ENCODE results near the gene JMY.
"Not testable (repeated sequence)": the region's sequence is repeated elsewhere in the genome, so short reads cannot be mapped to it uniquely, and the experiment has no call there.

The JMY gene

GRCh38 chr5:79236970-79237739 is 1.2 kb downstream of the JMY start:
- DNase-seq = peak; percentile 46 to 56

DNA sequence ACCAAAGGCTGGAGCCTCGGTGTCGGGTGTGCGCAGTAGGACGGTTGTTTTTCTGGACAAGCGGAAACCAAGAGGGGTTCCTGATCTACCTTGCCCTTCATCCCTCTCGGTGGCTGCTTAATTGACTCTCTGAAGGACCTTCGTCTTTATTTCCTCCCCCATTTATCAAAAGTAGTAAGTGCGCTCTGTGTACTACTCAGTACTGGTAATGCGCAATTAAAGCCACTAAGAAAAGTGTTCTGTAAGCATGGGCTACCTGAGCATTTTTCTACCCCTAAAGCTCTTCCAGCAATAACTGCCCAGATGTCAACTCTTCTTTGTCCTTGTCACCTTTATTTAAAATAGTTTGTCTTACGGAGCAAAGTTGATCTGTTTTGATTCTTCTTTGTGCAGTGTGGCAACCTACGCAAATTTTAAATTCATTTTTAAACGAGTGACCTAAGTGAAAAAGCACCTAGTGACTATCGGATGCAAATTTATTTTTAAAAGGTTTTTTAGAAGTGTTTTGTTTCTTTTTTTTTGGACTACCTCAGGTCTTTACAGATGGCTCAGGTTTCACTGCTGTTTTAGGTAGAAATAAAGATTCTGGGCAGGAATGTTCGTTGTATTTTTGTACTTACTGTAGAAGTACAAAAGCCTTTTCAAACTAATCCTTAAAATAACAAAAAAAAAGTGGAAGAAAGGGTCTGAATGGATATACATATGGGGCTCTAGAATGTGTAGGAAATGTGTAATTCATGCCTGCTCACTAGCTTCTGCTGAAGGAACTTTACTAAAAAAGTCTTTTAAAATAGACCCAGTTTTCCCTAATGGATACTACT is 2.0 kb downstream of the JMY start:
- no peak for DNase-seq

DNA sequence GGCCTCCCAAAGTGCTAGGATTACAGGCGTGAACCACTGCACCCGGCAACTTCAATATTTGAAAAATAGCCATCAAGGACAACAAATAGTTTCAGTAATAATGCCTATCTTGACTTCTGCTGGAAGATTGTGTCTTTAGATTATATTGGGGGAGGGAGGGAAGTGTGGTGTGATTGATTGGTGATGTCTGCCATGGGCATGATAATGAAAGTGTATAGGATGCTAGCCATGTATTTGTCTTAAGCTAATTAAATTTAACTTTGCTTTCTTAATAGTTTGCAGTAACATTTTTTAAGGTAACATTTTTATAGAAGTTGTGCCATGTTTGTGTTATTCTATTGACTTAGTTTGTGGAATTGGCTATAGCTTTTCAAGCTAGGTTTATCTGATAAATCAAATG is 4.6 kb downstream of the JMY start:
- DNase-seq = no peak

DNA sequence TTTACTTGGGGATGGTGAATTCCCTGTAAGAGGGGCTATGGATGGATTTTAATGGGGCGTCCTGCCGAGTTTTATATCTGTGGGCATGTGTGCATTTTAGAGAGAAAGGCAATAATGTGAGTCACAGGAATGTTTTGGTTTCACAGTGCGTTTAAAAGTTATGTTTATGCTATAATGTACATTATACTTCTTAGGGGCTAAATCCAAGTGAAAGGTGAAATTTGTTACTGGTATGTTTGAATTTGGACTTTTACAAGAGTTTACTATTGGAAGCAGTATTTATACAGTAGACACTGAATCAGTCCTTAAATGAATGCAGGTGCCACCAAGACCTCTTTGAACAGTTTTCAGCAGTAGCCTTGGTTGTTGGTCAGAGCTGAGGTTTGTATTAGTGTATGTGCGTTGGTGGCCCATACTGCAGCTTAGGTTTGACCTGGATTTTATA is 5.6 kb downstream of the JMY start:
- DNase-seq = no peak

DNA sequence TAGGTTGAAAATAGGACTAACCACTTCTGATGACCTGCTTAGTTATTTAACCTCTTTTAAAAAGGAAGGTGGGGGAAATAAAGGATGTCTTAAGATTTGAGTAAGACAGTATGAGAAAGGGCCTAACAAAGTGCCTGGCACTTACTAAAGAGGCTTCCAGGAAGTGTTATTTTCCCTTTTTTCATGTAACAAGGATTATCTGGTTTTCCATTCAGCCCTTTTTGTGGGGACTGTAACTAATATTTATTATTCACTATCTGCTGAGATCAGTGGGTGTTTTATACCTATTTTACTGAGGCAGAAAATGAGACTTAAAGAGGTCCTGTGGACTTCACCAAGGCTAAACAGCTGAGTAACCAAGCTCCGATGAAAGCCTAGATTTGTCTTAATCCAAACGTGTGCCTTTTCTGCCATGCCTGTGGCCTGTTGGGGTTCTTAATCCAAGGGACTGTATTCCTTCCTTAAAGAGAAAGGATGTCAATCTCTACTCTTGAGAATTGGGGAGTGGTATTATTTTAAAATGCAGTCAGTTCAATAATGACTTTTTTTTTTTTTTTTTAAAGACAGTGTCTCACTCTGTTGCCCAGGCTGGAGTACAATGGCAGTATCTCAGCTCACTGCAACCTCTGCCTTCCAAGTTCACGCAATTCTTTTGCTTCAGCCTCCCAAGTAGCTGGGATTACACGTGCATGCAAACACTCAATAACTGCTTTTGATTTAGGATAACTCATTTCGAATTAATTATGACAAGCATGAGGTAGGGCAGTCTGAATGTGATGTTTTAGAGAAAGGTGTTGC is 6.5 kb downstream of the JMY start:
- DNase-seq = no peak

GRCh38 chr5:79243224-79243623 is 7.3 kb downstream of the JMY start:
- no peak for DNase-seq

GRCh38 chr5:79254067-79254466 is 18.1 kb downstream of the JMY start:
- not testable (repeated sequence) for DNase-seq

- peak; percentile 41 to 50 for DNase-seq
Observed at GRCh38 chr5:79255786-79256557, 20.0 kb downstream of the JMY start.

DNA sequence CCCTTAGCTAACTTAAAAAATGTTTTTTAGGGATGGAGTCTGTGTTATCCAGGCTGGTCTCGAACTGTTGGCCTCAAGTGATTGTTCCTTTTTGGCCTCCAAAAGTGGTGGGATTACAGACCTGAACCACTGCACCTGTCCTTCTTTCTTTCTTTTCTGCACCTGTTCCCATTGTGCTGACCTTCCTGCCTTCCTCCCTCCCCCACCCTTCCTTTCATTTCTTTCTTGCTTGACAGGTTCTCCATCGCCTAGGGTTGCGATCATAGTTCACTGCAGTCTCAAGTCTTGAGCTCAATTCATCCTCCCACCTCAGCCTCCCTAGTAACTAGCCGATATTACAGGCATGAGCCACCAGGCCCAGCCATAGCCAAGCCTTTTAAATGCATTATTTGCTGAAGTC is 20.6 kb downstream of the JMY start:
- no peak for DNase-seq

DNA sequence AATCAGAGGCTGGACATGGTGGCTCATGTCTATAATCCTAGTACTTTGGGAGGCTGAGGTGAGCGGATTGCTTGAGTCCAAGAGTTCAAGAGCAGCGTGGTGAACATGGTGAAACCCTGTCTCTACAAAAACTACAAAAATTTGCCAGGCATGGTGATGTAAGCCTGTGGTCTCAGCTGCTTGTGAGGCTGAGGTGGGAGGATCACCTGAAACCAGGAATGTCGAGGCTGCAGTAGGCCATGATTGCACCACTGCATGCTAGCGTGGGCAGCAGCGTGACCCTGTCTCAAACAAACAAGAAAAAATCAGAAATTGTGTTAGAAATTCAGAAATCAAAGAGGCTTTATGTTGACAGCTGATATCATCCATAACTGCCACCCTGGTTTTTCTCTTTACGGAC is 21.4 kb downstream of the JMY start:
- no peak for DNase-seq

DNA sequence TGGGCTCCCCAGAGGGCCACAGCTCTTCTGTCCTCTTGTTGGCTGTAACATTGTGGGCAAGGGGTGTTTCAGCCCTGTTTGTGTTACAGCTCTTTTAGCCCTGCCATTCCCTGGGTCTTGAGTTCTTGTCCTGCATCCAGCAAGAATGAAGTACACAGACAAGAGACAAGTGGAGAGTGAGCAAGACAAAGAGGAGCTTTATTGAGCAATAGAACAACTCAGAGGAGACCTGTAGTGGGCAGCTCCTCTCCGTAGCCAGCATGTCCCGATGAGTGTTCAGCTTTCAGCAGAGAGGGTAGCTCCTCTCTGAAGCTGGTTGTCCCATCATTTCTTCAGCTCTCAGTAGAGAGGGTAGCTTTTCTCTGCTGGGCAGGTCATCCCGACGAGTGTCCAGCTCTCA is 22.9 kb downstream of the JMY start:
- no peak for DNase-seq

GRCh38 chr5:79259383-79259782 is 23.5 kb downstream of the JMY start:
- DNase-seq = no peak

DNA sequence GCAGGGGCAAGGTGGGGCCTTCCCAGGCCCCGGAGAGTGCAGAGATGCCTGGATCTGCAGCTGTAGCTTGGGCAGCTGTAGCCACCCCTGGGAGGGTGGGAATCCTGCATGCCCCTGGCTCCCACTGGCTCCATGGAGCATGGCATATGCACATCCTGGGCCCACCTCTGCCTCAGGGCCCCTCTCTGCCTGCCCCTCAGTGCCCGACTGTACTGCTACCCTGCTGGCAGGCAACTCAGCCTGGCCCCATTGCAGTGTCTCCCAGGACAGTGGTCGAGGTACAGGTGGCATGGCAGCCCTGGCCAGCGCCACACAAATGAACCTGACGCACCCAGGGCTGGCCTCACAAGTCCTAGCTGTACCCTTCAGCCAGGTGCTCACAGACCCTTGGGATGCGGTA is 23.9 kb downstream of the JMY start:
- DNase-seq = no peak

DNA sequence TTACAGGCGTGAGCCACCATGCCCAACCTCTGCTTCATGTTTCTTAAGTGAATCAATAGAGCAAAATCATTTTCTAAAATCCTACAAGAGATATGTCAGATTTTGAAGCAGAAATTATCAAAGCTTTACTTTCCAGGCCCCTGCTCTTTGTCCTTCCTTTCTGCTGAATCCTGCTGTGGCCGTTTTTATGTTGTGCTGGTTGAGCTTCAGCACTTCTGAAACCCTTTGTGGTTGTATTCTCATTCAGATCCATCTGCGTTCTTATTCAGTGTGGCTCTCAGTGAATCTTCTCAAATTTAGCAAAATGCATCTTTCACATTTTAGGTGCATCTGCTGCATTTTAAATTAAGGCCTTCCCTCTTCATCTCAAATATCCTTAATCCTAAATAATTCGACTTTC is 26.0 kb downstream of the JMY start:
- DNase-seq = no peak

GRCh38 chr5:79263290-79263689 is 27.4 kb downstream of the JMY start:
- DNase-seq = no peak

- DNase-seq = no peak
Observed at GRCh38 chr5:79267180-79267579, 31.2 kb downstream of the JMY start.

- DNase-seq = no peak
Observed at GRCh38 chr5:79269733-79270166, 33.8 kb downstream of the JMY start.

GRCh38 chr5:79273341-79273740 is 37.4 kb downstream of the JMY start:
- DNase-seq = no peak

GRCh38 chr5:79284846-79285245 is 48.9 kb downstream of the JMY start:
- DNase-seq = no peak

- DNase-seq = no peak
Observed at GRCh38 chr5:79285285-79285684, 49.4 kb downstream of the JMY start.

DNA sequence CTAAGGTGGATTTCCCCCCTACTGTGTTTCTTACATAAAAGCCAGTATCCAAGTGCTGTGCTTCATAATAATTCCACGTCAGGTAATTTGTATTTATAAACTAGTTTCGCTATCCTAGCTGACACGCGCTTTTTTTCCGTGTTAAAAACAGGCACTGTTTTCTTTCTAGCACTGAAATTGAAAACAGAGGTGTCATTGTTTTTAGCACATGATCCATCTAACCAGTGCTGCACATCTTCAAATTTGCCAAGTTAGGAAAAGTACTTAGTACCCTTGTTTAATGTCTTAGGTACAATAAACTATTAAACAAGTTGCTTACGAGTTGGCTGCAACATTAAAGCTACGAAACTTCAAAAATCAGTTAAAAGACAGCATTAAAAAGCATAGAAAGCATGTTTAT is 49.9 kb downstream of the JMY start:
- DNase-seq = no peak

DNA sequence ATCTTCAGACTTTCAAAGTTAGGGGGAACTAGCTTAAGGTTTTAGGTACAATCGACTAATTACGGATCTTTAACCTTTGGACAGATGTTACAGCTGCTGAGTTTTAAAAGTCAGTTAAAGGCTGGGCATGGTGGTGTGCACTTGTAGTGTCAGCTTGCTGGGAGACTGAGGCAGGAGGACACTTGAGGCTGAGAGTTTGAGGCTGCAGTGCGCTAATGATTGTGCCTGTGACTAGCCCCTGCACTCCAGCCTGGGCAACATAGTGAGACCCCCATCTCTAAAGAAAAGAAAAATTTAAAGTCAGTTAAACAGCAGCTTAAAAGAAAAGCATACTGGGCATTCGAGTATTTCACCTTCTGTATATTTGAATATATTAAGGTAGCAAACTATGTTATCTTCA is 51.4 kb downstream of the JMY start:
- DNase-seq = no peak

- no peak for DNase-seq
Observed at GRCh38 chr5:79287907-79288306, 52.0 kb downstream of the JMY start.

Measured in activated CD4-positive, alpha-beta T cell treated with anti-CD3 and anti-CD28 coated beads, Interleukin-2, amount 50 U/mL, for 48 hours (primary cell).